ENCODE measurements around the gene LEPR.

DNA sequence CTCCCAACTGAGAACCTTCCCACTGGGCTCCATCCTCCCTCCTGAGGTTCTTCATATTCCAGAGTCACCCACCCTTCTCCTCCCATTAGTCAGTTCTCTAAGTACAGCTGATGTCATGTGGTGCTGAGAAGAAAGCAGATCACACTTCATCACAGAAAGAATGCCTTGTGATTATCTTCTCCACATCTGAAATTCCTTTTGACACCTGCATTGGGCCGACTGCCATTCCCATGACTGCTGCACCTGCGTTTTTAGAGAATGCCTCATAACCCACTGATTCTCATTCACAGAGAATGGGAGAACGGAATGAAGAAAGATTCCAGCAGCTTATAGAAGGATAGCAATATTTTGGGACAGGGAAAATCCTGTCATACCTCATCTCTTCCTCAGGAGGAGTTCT is 14.3 kb downstream of the LEPR start:
- TF ChIP-seq, protein P1, sequence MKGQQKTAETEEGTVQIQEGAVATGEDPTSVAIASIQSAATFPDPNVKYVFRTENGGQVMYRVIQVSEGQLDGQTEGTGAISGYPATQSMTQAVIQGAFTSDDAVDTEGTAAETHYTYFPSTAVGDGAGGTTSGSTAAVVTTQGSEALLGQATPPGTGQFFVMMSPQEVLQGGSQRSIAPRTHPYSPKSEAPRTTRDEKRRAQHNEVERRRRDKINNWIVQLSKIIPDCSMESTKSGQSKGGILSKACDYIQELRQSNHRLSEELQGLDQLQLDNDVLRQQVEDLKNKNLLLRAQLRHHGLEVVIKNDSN (CRISPR knock-in tag; IDR thresholded peaks at IDR 0.05) = no peak
- TF ChIP-seq SP1 (CRISPR knock-in tag; conservative IDR thresholded peaks at IDR 0.05) (no peak), CREM (CRISPR knock-in tag; IDR thresholded peaks at IDR 0.05) (no peak), SMAD4 (CRISPR knock-in tag; IDR thresholded peaks at IDR 0.05) (no peak), FOXK1 (CRISPR knock-in tag; IDR thresholded peaks at IDR 0.05) (no peak)
- TF ChIP-seq, protein P2, sequence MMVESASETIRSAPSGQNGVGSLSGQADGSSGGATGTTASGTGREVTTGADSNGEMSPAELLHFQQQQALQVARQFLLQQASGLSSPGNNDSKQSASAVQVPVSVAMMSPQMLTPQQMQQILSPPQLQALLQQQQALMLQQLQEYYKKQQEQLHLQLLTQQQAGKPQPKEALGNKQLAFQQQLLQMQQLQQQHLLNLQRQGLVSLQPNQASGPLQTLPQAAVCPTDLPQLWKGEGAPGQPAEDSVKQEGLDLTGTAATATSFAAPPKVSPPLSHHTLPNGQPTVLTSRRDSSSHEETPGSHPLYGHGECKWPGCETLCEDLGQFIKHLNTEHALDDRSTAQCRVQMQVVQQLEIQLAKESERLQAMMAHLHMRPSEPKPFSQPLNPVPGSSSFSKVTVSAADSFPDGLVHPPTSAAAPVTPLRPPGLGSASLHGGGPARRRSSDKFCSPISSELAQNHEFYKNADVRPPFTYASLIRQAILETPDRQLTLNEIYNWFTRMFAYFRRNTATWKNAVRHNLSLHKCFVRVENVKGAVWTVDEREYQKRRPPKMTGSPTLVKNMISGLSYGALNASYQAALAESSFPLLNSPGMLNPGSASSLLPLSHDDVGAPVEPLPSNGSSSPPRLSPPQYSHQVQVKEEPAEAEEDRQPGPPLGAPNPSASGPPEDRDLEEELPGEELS (CRISPR knock-in tag; IDR thresholded peaks at IDR 0.05) = no peak
- TF ChIP-seq, protein P3, sequence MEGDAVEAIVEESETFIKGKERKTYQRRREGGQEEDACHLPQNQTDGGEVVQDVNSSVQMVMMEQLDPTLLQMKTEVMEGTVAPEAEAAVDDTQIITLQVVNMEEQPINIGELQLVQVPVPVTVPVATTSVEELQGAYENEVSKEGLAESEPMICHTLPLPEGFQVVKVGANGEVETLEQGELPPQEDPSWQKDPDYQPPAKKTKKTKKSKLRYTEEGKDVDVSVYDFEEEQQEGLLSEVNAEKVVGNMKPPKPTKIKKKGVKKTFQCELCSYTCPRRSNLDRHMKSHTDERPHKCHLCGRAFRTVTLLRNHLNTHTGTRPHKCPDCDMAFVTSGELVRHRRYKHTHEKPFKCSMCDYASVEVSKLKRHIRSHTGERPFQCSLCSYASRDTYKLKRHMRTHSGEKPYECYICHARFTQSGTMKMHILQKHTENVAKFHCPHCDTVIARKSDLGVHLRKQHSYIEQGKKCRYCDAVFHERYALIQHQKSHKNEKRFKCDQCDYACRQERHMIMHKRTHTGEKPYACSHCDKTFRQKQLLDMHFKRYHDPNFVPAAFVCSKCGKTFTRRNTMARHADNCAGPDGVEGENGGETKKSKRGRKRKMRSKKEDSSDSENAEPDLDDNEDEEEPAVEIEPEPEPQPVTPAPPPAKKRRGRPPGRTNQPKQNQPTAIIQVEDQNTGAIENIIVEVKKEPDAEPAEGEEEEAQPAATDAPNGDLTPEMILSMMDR (IDR thresholded peaks at IDR 0.05) = no peak
- TF ChIP-seq, protein P4, sequence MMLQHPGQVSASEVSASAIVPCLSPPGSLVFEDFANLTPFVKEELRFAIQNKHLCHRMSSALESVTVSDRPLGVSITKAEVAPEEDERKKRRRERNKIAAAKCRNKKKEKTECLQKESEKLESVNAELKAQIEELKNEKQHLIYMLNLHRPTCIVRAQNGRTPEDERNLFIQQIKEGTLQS (CRISPR knock-in tag; conservative IDR thresholded peaks at IDR 0.05) = no peak
- TF ChIP-seq, protein P5, sequence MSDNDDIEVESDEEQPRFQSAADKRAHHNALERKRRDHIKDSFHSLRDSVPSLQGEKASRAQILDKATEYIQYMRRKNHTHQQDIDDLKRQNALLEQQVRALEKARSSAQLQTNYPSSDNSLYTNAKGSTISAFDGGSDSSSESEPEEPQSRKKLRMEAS (CRISPR knock-in tag; IDR thresholded peaks at IDR 0.05) = no peak
- TF ChIP-seq, protein P6, sequence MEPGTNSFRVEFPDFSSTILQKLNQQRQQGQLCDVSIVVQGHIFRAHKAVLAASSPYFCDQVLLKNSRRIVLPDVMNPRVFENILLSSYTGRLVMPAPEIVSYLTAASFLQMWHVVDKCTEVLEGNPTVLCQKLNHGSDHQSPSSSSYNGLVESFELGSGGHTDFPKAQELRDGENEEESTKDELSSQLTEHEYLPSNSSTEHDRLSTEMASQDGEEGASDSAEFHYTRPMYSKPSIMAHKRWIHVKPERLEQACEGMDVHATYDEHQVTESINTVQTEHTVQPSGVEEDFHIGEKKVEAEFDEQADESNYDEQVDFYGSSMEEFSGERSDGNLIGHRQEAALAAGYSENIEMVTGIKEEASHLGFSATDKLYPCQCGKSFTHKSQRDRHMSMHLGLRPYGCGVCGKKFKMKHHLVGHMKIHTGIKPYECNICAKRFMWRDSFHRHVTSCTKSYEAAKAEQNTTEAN (CRISPR knock-in tag; IDR thresholded peaks at IDR 0.05) = no peak

All from WTC11 (cell line).